Bronchus fibroblast of lung (primary cell): ENCODE results near the gene RGR. TPM values are rescaled to one million over a fixed set of nuclear protein-coding genes. Genes with fewer than 3 reads are reported as not detected.

Source experiments
- total RNA-seq: library from RNA; depleted of rRNA; stranded (reverse); fragments of >200 nt; gene quantifications from 2 replicates; pipeline ENCODE4 v1.2.3, GENCODE V29; 2015

RGR gene
- not detected in 2 replicates for total RNA-seq

GRCh38 chr10:84244651-84245270 is at the start of gene RGR:
TSS of gene RGR (plus strand) at chr10:84245053. CDS start at chr10:84245091, 38 bp downstream.

GRCh38 chr10:84225427-84226173 is 19.3 kb upstream of the RGR start, which contains the start of gene LRIT2:
TSS of gene LRIT2 (minus strand) at chr10:84225544. CDS start at chr10:84225520, 24 bp downstream.

GRCh38 chr10:84241185-84241790 is 3.6 kb upstream of the RGR start, which contains the start of gene LRIT1:
TSS of gene LRIT1 (minus strand) at chr10:84241546. CDS start at chr10:84241439, 107 bp downstream.

Other genes with a start within 250 kb of the RGR start
- gene GHITM, start 105.5 kb upstream of the RGR start, total RNA-seq: 165 and 175 TPM in 2 replicates
- not detected in 2 replicates for gene GPR15LG, start 71.3 kb upstream of the RGR start, total RNA-seq
- gene CDHR1, start 50.5 kb upstream of the RGR start, total RNA-seq: under 0.01 TPM in 2 replicates
- gene LRIT2, start 19.5 kb upstream of the RGR start, total RNA-seq: not detected in 2 replicates
- gene LRIT1, start 3.5 kb upstream of the RGR start, total RNA-seq: not detected in 2 replicates
- gene CCSER2, start 83.5 kb downstream of the RGR start, total RNA-seq: 8.8 and 14.1 TPM in 2 replicates